Measurements from ENCODE around the gene TLR3.

The TLR3 gene

DNA sequence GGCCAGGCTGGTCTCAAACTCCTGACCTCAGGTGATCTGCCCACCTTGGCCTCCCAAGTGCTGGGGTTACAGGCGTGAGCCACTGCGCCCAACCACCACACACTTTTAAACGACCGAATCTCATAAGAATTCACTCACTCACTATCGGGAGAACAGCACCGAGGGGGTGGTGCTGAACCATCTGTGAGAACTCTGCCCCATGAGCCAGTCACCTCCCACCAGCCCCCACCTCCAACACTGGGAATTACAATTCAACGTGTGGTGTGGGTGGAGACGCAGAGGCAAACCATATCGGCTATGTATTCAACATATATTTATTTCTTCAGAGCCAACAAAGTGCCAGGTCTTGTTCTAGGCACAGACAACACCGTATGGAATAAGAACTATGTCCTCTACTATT, 3.6 kb downstream of the TLR3 start:
- peaks cover 12% of the 10 kb centered on the region for H3K4me1 ChIP-seq (ENCODE audit: control insufficient read depth, low read length)

DNA sequence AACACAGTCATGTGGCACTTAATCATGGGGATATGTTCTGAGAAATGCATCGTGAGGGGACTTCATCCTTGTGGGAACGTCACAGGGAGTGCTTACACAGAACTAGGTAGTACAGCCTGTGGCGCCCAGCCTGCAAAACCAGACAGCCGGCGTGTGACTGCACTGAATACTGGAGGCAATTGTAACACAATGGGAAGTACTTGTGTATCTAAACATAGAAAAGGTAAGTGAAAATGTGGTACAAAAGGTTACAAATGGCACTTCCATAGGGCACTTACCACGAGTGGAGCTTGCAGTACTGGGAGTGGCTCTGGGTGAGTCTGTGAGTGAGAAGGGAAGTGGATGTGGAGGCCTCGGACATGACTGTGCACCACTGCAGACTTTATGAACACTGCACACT, 5.2 kb downstream of the TLR3 start:
- Histone ChIP-seq H3K4me3 (ENCODE audit: low read length) (no peak overlapping the region), H3K4me1 (ENCODE audit: control insufficient read depth, low read length) (peaks cover 1% of the 10 kb centered on the region), H3K79me2 (ENCODE audit: control insufficient read depth, low read length) (no peaks in the 10 kb centered on the region), H3K27ac (ENCODE audit: low read depth, low read length) (no peak overlapping the region), H3K9me3 (ENCODE audit: control insufficient read depth, insufficient read depth, low read length) (no peaks in the 10 kb centered on the region), H3K9me2 (replicated peaks; ENCODE audit: control insufficient read depth, low read length) (no peaks in the 10 kb centered on the region), H3K36me3 (ENCODE audit: control insufficient read depth, low read length) (no peaks in the 10 kb centered on the region), H3K4me2 (ENCODE audit: low read length) (no peak overlapping the region), H4K20me1 (ENCODE audit: control insufficient read depth, insufficient read depth, low read depth, low read length) (no peaks in the 10 kb centered on the region), H3F3A (ENCODE audit: control insufficient read depth, insufficient read depth) (no peaks in the 10 kb centered on the region), H3K27me3 (ENCODE audit: control insufficient read depth, low read length) (peaks cover 16% of the 10 kb centered on the region)
- TF ChIP-seq, protein P1, sequence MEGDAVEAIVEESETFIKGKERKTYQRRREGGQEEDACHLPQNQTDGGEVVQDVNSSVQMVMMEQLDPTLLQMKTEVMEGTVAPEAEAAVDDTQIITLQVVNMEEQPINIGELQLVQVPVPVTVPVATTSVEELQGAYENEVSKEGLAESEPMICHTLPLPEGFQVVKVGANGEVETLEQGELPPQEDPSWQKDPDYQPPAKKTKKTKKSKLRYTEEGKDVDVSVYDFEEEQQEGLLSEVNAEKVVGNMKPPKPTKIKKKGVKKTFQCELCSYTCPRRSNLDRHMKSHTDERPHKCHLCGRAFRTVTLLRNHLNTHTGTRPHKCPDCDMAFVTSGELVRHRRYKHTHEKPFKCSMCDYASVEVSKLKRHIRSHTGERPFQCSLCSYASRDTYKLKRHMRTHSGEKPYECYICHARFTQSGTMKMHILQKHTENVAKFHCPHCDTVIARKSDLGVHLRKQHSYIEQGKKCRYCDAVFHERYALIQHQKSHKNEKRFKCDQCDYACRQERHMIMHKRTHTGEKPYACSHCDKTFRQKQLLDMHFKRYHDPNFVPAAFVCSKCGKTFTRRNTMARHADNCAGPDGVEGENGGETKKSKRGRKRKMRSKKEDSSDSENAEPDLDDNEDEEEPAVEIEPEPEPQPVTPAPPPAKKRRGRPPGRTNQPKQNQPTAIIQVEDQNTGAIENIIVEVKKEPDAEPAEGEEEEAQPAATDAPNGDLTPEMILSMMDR (IDR thresholded peaks at IDR 0.05; ENCODE audit: low read depth, low read length, poor library complexity, severe bottlenecking), result no peak
- TF ChIP-seq EZH2phosphoT487 (IDR thresholded peaks at IDR 0.05; ENCODE audit: borderline replicate concordance, low read length), result no peak

More for the DNA sequence above, 3.6 kb downstream of the TLR3 start:
- H3F3A ChIP-seq (ENCODE audit: control insufficient read depth, insufficient read depth), result no peaks in the 10 kb centered on the region
- H3K27me3 ChIP-seq (ENCODE audit: control insufficient read depth, low read length), result peaks cover 19% of the 10 kb centered on the region
- H3K79me2 ChIP-seq (ENCODE audit: control insufficient read depth, low read length), result no peaks in the 10 kb centered on the region
- H3K27ac ChIP-seq (ENCODE audit: low read depth, low read length), result no peak overlapping the region
- no peak for TF ChIP-seq EZH2phosphoT487 (IDR thresholded peaks at IDR 0.05; ENCODE audit: borderline replicate concordance, low read length)
- TF ChIP-seq, protein P1 (IDR thresholded peaks at IDR 0.05; ENCODE audit: low read depth, low read length, poor library complexity, severe bottlenecking), result no peak
- no peak overlapping the region for H3K4me3 ChIP-seq (ENCODE audit: low read length)
- H3K9me3 ChIP-seq (ENCODE audit: control insufficient read depth, insufficient read depth, low read length), result no peaks in the 10 kb centered on the region
- no peaks in the 10 kb centered on the region for H3K9me2 ChIP-seq (replicated peaks; ENCODE audit: control insufficient read depth, low read length)
- no peaks in the 10 kb centered on the region for H4K20me1 ChIP-seq (ENCODE audit: control insufficient read depth, insufficient read depth, low read depth, low read length)
- no peaks in the 10 kb centered on the region for H3K36me3 ChIP-seq (ENCODE audit: control insufficient read depth, low read length)
- no peak overlapping the region for H3K4me2 ChIP-seq (ENCODE audit: low read length)

DNA sequence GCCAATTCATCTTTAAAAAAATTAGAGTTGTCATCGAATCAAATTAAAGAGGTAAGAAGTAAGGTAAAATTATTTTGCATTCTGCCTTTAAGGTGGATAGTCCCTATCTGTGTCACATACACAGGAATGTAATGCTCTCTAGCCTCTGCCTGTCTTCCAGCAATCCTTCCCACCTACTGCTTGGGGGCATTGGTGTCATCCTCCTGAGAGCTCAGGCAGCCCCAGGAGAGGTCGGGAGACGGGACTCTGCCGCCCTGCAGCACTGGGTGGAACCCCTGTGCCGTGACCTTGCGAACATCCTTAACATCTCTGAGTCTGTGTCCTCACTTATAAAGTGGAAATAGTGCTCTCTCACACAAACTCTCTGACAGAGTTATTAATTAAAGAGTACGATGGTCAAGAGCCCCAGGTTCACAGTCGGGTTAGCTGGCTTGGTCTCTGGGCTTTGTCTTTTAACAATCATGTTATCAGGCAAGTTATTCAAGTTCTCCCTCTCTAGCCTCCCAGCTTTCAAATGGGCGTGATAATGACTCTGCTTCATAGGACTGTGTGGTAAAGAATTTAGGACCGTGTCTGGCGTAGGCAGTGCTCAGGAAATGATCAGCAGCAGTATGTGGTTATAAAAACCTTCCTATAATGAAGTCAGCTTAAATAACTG, 10.2 kb downstream of the TLR3 start:
- TF ChIP-seq EZH2phosphoT487 (IDR thresholded peaks at IDR 0.05; ENCODE audit: borderline replicate concordance, low read length), result no peak
- TF ChIP-seq, protein P1 (IDR thresholded peaks at IDR 0.05; ENCODE audit: low read depth, low read length, poor library complexity, severe bottlenecking), result no peak
- Histone ChIP-seq H3K4me2 (ENCODE audit: low read length) (no peak overlapping the region), H3K36me3 (ENCODE audit: control insufficient read depth, low read length) (no peaks in the 10 kb centered on the region), H3K9me2 (replicated peaks; ENCODE audit: control insufficient read depth, low read length) (no peaks in the 10 kb centered on the region), H3F3A (ENCODE audit: control insufficient read depth, insufficient read depth) (no peaks in the 10 kb centered on the region), H3K4me1 (ENCODE audit: control insufficient read depth, low read length) (no peaks in the 10 kb centered on the region), H4K20me1 (ENCODE audit: control insufficient read depth, insufficient read depth, low read depth, low read length) (no peaks in the 10 kb centered on the region), H3K27ac (ENCODE audit: low read depth, low read length) (no peak overlapping the region), H3K4me3 (ENCODE audit: low read length) (no peak overlapping the region), H3K9me3 (ENCODE audit: control insufficient read depth, insufficient read depth, low read length) (no peaks in the 10 kb centered on the region), H3K79me2 (ENCODE audit: control insufficient read depth, low read length) (no peaks in the 10 kb centered on the region), H3K27me3 (ENCODE audit: control insufficient read depth, low read length) (peaks cover 15% of the 10 kb centered on the region)
